Stimulated activated CD4-positive, alpha-beta T cell treated with anti-CD3 and anti-CD28 coated beads, Interleukin-4, amount 100 ng/mL, for 24 hours (primary cell): ENCODE results near the gene SORT1.
A peak's percentile ranks its signal among the peaks of the same experiment; 100 is the strongest.
"Not testable (repeated sequence)": the region's sequence is repeated elsewhere in the genome, so short reads cannot be mapped to it uniquely, and the experiment has no call there.

Experiments
- DNase-seq: peaks from one replicate; pipeline ENCODE4 v3.0.0-alpha.2; 2020

The SORT1 gene

GRCh38 chr1:109373696-109374095, 24.0 kb downstream of the SORT1 start:
- DNase-seq, result not testable (repeated sequence)

- DNase-seq, result no peak
Measured at GRCh38 chr1:109373126-109373525, 24.6 kb downstream of the SORT1 start.

GRCh38 chr1:109372281-109372680, 25.4 kb downstream of the SORT1 start:
- DNase-seq, result no peak

GRCh38 chr1:109371341-109371739, 26.4 kb downstream of the SORT1 start:
- DNase-seq, result peak; percentile 10

- DNase-seq, result no peak
Measured at GRCh38 chr1:109370712-109371340, 26.9 kb downstream of the SORT1 start.

- no peak for DNase-seq
Measured at GRCh38 chr1:109369167-109369746, 28.5 kb downstream of the SORT1 start.

- no peak for DNase-seq
Measured at GRCh38 chr1:109368464-109368863, 29.3 kb downstream of the SORT1 start.

- no peak for DNase-seq
Measured at GRCh38 chr1:109367626-109368025, 30.1 kb downstream of the SORT1 start.

GRCh38 chr1:109365642-109366204, 32.0 kb downstream of the SORT1 start:
- DNase-seq, result no peak

- DNase-seq, result no peak
Measured at GRCh38 chr1:109361649-109362048, 36.1 kb downstream of the SORT1 start.

- DNase-seq, result no peak
Measured at GRCh38 chr1:109361069-109361468, 36.6 kb downstream of the SORT1 start.

GRCh38 chr1:109357616-109358015, 40.1 kb downstream of the SORT1 start:
- DNase-seq, result no peak

GRCh38 chr1:109356915-109357314, 40.8 kb downstream of the SORT1 start:
- no peak for DNase-seq

- no peak for DNase-seq
Measured at GRCh38 chr1:109356505-109356904, 41.2 kb downstream of the SORT1 start.

- DNase-seq, result no peak
Measured at GRCh38 chr1:109354929-109355328, 42.8 kb downstream of the SORT1 start.

GRCh38 chr1:109351457-109351856, 46.3 kb downstream of the SORT1 start:
- no peak for DNase-seq

- no peak for DNase-seq
Measured at GRCh38 chr1:109350655-109351054, 47.1 kb downstream of the SORT1 start.

GRCh38 chr1:109350182-109350581, 47.5 kb downstream of the SORT1 start:
- DNase-seq, result no peak

- no peak for DNase-seq
Measured at GRCh38 chr1:109347511-109347910, 50.2 kb downstream of the SORT1 start.

- DNase-seq, result no peak
Measured at GRCh38 chr1:109341944-109342930, 55.5 kb downstream of the SORT1 start.

- DNase-seq, result no peak
Measured at GRCh38 chr1:109338608-109339007, 59.1 kb downstream of the SORT1 start.

- DNase-seq, result no peak
Measured at GRCh38 chr1:109338091-109338490, 59.6 kb downstream of the SORT1 start.

GRCh38 chr1:109335091-109335490, 62.6 kb downstream of the SORT1 start:
- no peak for DNase-seq
